ENCODE data around the gene HELZ2. TPM values are rescaled to one million over a fixed set of nuclear protein-coding genes. Genes with fewer than 3 reads are reported as not detected.

Gene HELZ2
- total RNA-seq, 1 experiment from 2014 or later: 17.1 TPM

GRCh38 chr20:63553933-63554290, 20.1 kb downstream of the HELZ2 start, which contains the start of gene FNDC11:
Gene FNDC11, plus strand, starts transcription at chr20:63554159. Its CDS starts 1,505 bp downstream, at chr20:63555664.
- DNase-seq (ENCODE audit: low spot score): no peak

GRCh38 chr20:63553251-63553932, 20.6 kb downstream of the HELZ2 start:
- peak; percentile 44 for DNase-seq (ENCODE audit: low spot score)

- DNase-seq (ENCODE audit: low spot score): no peak
These were observed 21.4 kb downstream of the HELZ2 start for GRCh38 chr20:63552481-63553249.

GRCh38 chr20:63551068-63551467, 23.0 kb downstream of the HELZ2 start:
- DNase-seq (ENCODE audit: low spot score): no peak

DNA sequence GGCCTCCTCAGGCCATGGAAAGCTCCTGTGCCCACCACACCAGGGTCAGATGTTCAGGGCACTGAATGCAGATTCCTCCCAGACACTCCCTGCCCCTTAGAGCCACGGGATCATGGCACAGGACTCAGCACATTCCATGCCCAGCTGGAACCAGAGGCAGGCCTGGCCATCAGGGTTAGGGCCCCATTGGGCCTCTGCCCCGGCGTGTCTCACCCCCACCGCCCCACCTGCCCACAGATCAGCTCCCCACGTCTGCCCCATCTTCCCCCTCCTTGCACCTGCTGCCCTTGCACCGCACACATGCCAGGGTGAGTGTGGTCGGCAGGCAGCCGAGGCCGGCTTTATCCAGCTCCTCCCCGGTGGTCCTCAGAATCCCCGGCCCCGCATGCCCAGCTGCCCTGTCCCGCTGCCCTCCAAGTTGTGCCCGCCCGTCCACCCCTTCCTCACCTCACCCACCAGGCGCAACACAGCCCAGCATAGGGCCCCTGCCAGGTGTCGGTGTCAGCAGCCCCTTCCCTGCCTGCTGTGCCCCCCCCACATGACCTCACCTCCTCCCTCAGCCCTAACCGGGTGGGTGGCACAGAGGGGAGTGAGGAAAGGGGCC, 24.3 kb downstream of the HELZ2 start:
- no peak for DNase-seq (ENCODE audit: low spot score)

DNA sequence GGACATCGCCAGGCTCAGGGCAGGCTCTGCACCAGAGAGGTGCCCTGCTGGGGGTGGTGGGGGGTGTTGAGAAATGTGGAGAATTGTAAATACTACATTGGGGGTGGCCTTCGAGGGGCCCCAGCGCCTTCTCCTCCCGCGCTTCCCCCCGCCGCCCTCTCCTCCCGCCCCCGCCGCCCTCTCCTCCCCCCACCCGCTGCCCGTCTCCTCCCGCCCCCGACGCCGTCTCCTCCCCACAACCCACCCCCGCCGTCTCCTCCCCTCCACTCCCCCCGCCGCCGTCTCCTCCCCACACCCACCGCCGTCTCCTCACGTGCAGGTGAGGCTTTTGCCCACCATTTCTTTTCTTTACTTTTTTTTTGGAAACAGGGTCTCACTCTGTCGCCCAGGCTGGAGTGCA, 25.0 kb downstream of the HELZ2 start:
- DNase-seq (ENCODE audit: low spot score): no peak

- DNase-seq (ENCODE audit: low spot score): no peak
These were observed 25.5 kb downstream of the HELZ2 start for GRCh38 chr20:63548542-63548941.

- DNase-seq (ENCODE audit: low spot score): peak; percentile 26
These were observed 26.1 kb downstream of the HELZ2 start, which contains the start of gene SRMS for GRCh38 chr20:63547725-63548480. Gene SRMS, minus strand, starts transcription at chr20:63547749. Its CDS starts 286 bp downstream, at chr20:63547463.

- no peak for DNase-seq (ENCODE audit: low spot score)
These were observed 26.9 kb downstream of the HELZ2 start for GRCh38 chr20:63546956-63547724.

- DNase-seq (ENCODE audit: low spot score): no peak
These were observed 27.6 kb downstream of the HELZ2 start for GRCh38 chr20:63546256-63546955.

DNA sequence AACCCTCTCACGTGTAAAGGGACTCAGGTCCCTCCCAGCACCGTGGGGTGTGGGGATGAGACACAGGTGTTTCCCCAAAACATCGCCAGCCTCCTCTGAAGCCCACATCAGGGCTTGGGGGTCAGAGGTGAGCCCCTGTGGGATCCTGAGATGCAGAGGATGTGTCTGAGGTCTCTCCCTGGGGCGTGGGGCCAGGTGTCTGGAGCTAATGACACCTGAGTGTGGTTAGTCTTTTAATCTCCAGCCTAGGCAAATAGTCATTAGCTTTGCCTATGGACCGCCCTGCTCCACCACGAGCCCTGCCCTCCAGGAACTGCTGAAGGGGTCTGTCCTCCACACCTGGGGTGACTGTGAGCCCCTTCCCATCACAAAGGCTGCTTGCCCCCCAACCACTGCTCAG, 28.2 kb downstream of the HELZ2 start:
- DNase-seq (ENCODE audit: low spot score): no peak

- peak; percentile 93 for DNase-seq (ENCODE audit: low spot score)
These were observed 29.0 kb downstream of the HELZ2 start for GRCh38 chr20:63544958-63545516.

DNA sequence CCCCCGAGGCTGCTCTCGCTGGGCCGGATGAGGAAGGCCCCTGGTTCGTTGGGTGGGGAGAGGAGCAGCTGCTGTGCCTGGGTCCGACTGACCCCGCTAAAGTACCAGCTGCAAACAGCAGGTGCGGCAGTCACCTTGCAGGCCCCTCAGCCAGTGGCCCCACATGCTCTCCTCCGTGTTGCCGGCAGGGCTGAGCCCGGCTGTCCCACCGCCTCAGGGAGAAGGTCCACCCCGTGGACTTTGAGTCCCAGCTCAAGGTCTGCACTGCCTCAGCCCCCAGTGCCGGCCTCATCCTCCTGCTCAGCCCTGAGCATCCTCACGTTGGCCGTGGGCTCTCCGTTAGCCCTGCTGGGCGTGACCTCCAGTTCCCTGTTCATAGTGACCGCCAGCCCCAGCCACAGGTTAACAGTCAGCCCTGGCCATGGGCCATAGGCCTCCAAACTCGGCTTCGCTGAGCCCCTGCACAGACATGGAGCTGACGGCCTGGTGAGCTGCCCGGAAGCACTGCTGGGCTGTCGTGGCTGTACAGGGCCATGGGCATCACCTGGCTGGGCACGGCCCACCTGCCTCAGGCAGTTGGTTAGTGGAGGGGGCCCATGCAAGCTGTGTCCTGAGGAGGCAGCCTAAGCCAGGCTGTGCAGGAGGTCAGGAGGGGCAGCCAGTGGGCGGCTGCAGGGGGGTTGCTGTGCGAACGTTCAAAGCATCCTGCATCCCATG, 29.6 kb downstream of the HELZ2 start:
- no peak for DNase-seq (ENCODE audit: low spot score)

GRCh38 chr20:63543733-63544132, 30.3 kb downstream of the HELZ2 start:
- no peak for DNase-seq (ENCODE audit: low spot score)

DNA sequence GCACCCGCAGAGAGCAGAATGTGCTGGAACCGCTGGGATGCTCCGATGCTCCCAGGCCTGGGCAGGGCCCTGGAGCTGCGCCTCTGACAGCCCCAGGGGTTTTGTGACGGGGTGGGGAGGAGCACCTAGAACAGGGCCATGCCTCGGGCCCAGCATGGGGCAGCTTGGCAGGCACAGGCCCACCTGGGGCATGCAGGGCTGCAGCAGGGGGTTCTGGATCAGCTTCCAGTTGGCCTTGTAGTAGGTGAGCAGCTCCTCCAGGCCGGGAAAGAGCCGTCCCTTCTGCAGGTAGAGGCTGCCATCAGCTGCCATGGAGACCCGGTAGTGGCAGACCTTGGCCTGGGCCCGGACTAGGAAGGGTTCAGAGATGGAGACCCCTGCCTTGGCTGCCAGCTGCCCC, 30.9 kb downstream of the HELZ2 start:
- DNase-seq (ENCODE audit: low spot score): no peak

GRCh38 chr20:63542696-63543095, 31.3 kb downstream of the HELZ2 start:
- DNase-seq (ENCODE audit: low spot score): no peak

DNA sequence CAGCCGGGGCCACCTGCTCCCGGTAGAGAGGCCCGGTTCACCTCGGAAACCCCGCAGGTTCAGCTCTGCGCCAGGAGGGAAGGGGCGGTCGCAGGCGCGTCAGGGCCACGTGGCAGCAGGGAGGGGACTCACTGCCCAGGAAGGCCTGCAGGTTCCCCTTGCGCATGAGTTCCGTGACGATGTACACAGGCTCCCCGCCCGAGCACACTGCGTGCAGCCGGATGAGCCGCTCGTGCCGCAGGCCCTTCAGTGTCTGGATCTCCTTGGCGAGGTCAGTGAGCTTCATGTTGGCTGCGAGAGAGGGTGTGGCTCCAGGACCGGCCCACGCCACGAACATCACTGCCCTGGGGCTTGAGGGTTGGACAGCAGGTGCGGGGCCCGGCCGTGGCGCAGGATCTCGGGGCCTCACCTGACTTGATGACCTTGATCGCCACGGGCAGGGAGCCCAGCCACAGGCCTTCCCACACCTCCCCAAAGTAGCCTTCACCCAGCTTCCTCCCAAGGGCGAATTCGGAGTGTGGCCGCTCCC, 31.9 kb downstream of the HELZ2 start:
- no peak for DNase-seq (ENCODE audit: low spot score)

DNA sequence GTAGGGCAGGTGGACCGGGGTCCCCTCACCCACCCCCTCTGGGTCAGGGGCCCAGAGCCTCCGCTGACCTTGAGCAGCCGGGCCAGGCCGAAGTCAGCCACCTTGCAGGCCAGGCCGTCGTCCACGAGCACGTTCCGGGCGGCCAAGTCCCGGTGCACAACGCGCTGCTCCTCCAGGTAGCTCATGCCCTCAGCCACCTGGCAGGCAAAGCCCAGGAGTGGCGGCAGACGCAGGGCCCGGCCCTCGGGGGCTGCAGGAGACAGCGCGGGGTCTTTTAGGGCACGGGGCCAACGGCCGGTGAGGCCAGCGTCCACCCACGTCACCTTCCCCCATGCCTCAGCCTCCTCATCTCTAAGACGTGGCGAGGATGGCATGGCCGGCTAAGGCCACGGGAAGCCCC, 32.7 kb downstream of the HELZ2 start:
- DNase-seq (ENCODE audit: low spot score): no peak

- no peak for DNase-seq (ENCODE audit: low spot score)
These were observed 33.4 kb downstream of the HELZ2 start for GRCh38 chr20:63540417-63541186.

Measured in A172 (cell line).